LoVo (cell line): ENCODE measurements around the gene CERS6.
"Not testable (repeated sequence)": the region's sequence is repeated elsewhere in the genome, so short reads cannot be mapped to it uniquely, and the experiment has no call there.

Source experiments
- DNase-seq: peaks from one replicate; pipeline ENCODE4 v3.0.0-alpha.2; 2016; ENCODE audit warnings: low spot score

Gene CERS6

GRCh38 chr2:168455645-168456520 is at the start of gene CERS6:
TSS of gene CERS6 (plus strand) at chr2:168456272. CDS start at chr2:168456449, 177 bp downstream.
- DNase-seq: peak; percentile 92

GRCh38 chr2:168412301-168412700 is 43.8 kb upstream of the CERS6 start:
- DNase-seq: not testable (repeated sequence)

- DNase-seq: not testable (repeated sequence)
These were observed 43.0 kb upstream of the CERS6 start for GRCh38 chr2:168413101-168413500.

GRCh38 chr2:168416555-168416954 is 39.5 kb upstream of the CERS6 start:
- no peak for DNase-seq

GRCh38 chr2:168422584-168422983 is 33.5 kb upstream of the CERS6 start:
- DNase-seq: no peak

GRCh38 chr2:168424112-168424951 is 31.7 kb upstream of the CERS6 start:
- DNase-seq: no peak

GRCh38 chr2:168424971-168425370 is 31.1 kb upstream of the CERS6 start:
- no peak for DNase-seq

GRCh38 chr2:168426861-168427260 is 29.2 kb upstream of the CERS6 start:
- no peak for DNase-seq

GRCh38 chr2:168427451-168427850 is 28.6 kb upstream of the CERS6 start:
- DNase-seq: no peak

GRCh38 chr2:168428431-168428830 is 27.6 kb upstream of the CERS6 start:
- no peak for DNase-seq

- DNase-seq: no peak
These were observed 26.1 kb upstream of the CERS6 start for GRCh38 chr2:168429988-168430387.

- DNase-seq: no peak
These were observed 25.6 kb upstream of the CERS6 start for GRCh38 chr2:168430431-168430830.

GRCh38 chr2:168431301-168432024 is 24.6 kb upstream of the CERS6 start:
- DNase-seq: no peak

GRCh38 chr2:168432100-168432499 is 24.0 kb upstream of the CERS6 start:
- no peak for DNase-seq

GRCh38 chr2:168432565-168433186 is 23.4 kb upstream of the CERS6 start:
- no peak for DNase-seq

- no peak for DNase-seq
These were observed 22.5 kb upstream of the CERS6 start for GRCh38 chr2:168433527-168433926.

- peak; percentile 47 for DNase-seq
These were observed 21.9 kb upstream of the CERS6 start for GRCh38 chr2:168434146-168434545.

- no peak for DNase-seq
These were observed 19.2 kb upstream of the CERS6 start for GRCh38 chr2:168436840-168437239.

- no peak for DNase-seq
These were observed 17.5 kb upstream of the CERS6 start for GRCh38 chr2:168438553-168438952.

- no peak for DNase-seq
These were observed 16.5 kb upstream of the CERS6 start for GRCh38 chr2:168439536-168439935.

GRCh38 chr2:168441214-168441872 is 14.7 kb upstream of the CERS6 start:
- DNase-seq: no peak
